Central memory CD8-positive, alpha-beta T cell (primary cell): ENCODE data around the gene GEMIN5.

Experiments used
- ATAC-seq: fragments of 150-1000 bp; cut with Tn5 transposase; replicated peaks from 2 replicates; pipeline ENCODE4 v1.10.0; 2022; ENCODE audit warnings: mild to moderate bottlenecking, moderate FRiP score, moderate number of reproducible peaks; ENCODE audit not compliant: poor library complexity, severe bottlenecking; ENCODE audit errors: extremely low read depth
- DNase-seq, 2 donors: peaks; one replicate each; pipeline ENCODE4 v3.0.0; 2021; ENCODE audit warnings: low spot score in 2 of 2
- H3K27ac Mint-ChIP-seq: one replicate; pipeline ENCODE4 v1.8.0; 2022; ENCODE audit warnings: low read depth, mild to moderate bottlenecking, moderate library complexity, mixed read lengths
- H3K27me3 Mint-ChIP-seq: one replicate; pipeline ENCODE4 v1.8.0; 2022; ENCODE audit warnings: mixed read lengths
- H3K36me3 Mint-ChIP-seq: one replicate; pipeline ENCODE4 v1.8.0; 2022; ENCODE audit warnings: mild to moderate bottlenecking, moderate library complexity, mixed read lengths; ENCODE audit not compliant: insufficient read depth
- H3K4me1 Mint-ChIP-seq: one replicate; pipeline ENCODE4 v1.8.0; 2022; ENCODE audit warnings: mixed read lengths
- H3K4me3 Mint-ChIP-seq: one replicate; pipeline ENCODE4 v1.8.0; 2022; ENCODE audit warnings: mild to moderate bottlenecking, moderate library complexity, mixed read lengths
- H3K9me3 Mint-ChIP-seq: one replicate; pipeline ENCODE4 v1.8.0; 2022; ENCODE audit warnings: mixed read lengths

GEMIN5 gene

GRCh38 chr5:154849791-154850201 lies 88.2 kb downstream of the GEMIN5 start:
- H3K4me3 Mint-ChIP-seq: no peak overlapping the region
- ATAC-seq: no peak
- no peaks in the 10 kb centered on the region for H3K4me1 Mint-ChIP-seq
- no peaks in the 10 kb centered on the region for H3K9me3 Mint-ChIP-seq
- no peak overlapping the region for H3K27ac Mint-ChIP-seq
- H3K27me3 Mint-ChIP-seq: no peaks in the 10 kb centered on the region
- no peaks in the 10 kb centered on the region for H3K36me3 Mint-ChIP-seq
- DNase-seq: no peak

- Mint-ChIP-seq H3K27ac (no peak overlapping the region), H3K4me3 (no peak overlapping the region), H3K27me3 (no peaks in the 10 kb centered on the region), H3K4me1 (no peaks in the 10 kb centered on the region), H3K36me3 (no peaks in the 10 kb centered on the region), H3K9me3 (no peaks in the 10 kb centered on the region)
- no peak for ATAC-seq
- DNase-seq: no peak
Measured at GRCh38 chr5:154849264-154849785, 88.7 kb downstream of the GEMIN5 start.

- DNase-seq: no peak
- Mint-ChIP-seq H3K4me3 (no peak overlapping the region), H3K27me3 (no peaks in the 10 kb centered on the region), H3K27ac (no peak overlapping the region), H3K4me1 (no peaks in the 10 kb centered on the region), H3K36me3 (peaks cover 2% of the 10 kb centered on the region), H3K9me3 (no peaks in the 10 kb centered on the region)
- no peak for ATAC-seq
Measured at GRCh38 chr5:154844809-154845208, 93.2 kb downstream of the GEMIN5 start.

GRCh38 chr5:154842689-154843530 lies 95.1 kb downstream of the GEMIN5 start:
- Mint-ChIP-seq H3K27ac (no peak overlapping the region), H3K9me3 (no peaks in the 10 kb centered on the region), H3K4me1 (no peaks in the 10 kb centered on the region), H3K36me3 (peaks cover 2% of the 10 kb centered on the region), H3K27me3 (no peaks in the 10 kb centered on the region), H3K4me3 (no peak overlapping the region)
- DNase-seq (no peak), ATAC-seq (no peak)

GRCh38 chr5:154841273-154841661 lies 96.7 kb downstream of the GEMIN5 start:
- H3K4me1 Mint-ChIP-seq: no peaks in the 10 kb centered on the region
- H3K4me3 Mint-ChIP-seq: no peak overlapping the region
- DNase-seq (no peak), ATAC-seq (no peak)
- no peaks in the 10 kb centered on the region for H3K27me3 Mint-ChIP-seq
- H3K9me3 Mint-ChIP-seq: no peaks in the 10 kb centered on the region
- no peak overlapping the region for H3K27ac Mint-ChIP-seq
- peaks cover 2% of the 10 kb centered on the region for H3K36me3 Mint-ChIP-seq

- no peaks in the 10 kb centered on the region for H3K4me1 Mint-ChIP-seq
- peak overlapping the region; percentile 26 for H3K27ac Mint-ChIP-seq
- H3K9me3 Mint-ChIP-seq: no peaks in the 10 kb centered on the region
- peaks cover 2% of the 10 kb centered on the region for H3K36me3 Mint-ChIP-seq
- ATAC-seq (no peak), DNase-seq (no peak)
- no peaks in the 10 kb centered on the region for H3K27me3 Mint-ChIP-seq
- H3K4me3 Mint-ChIP-seq: no peak overlapping the region
Measured at GRCh38 chr5:154840435-154841272, 97.4 kb downstream of the GEMIN5 start.
